Measurements from ENCODE around the gene PRPH. TPM values are rescaled to one million over a fixed set of nuclear protein-coding genes. Genes with fewer than 3 reads are reported as not detected.
A peak's percentile ranks its signal among the peaks of the same experiment; 100 is the strongest.

Gene PRPH
- total and polyA plus RNA-seq, 9 of the 15 experiments (the other 6 are each of a cell fraction or from before 2014, with no cell fraction given) = 0.27 to 1.9 (median 1.3) TPM; not detected in 1

GRCh38 chr12:49342066-49342913 lies 47.3 kb downstream of the PRPH start (continued):
- TF ChIP-seq EP300 (IDR thresholded peaks at IDR 0.05; ENCODE audit: low read length) = peak; percentile 21; the same call in 1 of the 2 replicates
- no peak for TF ChIP-seq HNRNPUL1 (IDR thresholded peaks at IDR 0.05; ENCODE audit: low read length)
- TF ChIP-seq MCM2 (IDR thresholded peaks at IDR 0.05; ENCODE audit: low read depth) = no peak
- TF ChIP-seq, protein P1, sequence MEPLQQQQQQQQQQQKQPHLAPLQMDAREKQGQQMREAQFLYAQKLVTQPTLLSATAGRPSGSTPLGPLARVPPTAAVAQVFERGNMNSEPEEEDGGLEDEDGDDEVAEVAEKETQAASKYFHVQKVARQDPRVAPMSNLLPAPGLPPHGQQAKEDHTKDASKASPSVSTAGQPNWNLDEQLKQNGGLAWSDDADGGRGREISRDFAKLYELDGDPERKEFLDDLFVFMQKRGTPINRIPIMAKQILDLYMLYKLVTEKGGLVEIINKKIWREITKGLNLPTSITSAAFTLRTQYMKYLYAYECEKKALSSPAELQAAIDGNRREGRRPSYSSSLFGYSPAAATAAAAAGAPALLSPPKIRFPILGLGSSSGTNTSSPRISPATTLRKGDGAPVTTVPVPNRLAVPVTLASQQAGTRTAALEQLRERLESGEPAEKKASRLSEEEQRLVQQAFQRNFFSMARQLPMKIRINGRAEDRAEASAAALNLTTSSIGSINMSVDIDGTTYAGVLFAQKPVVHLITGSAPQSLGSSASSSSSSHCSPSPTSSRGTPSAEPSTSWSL (CRISPR knock-in tag; IDR thresholded peaks at IDR 0.05; ENCODE audit: borderline replicate concordance) = no peak
- TF ChIP-seq MEF2D (tag; conservative IDR thresholded peaks at IDR 0.05; ENCODE audit: low read depth) = no peak
- TF ChIP-seq POLR2AphosphoS2 (IDR thresholded peaks at IDR 0.05; ENCODE audit: low read length) = no peak
- no peak for TF ChIP-seq CHD1 (IDR thresholded peaks at IDR 0.05; ENCODE audit: low read length)
- TF ChIP-seq LARP7 (IDR thresholded peaks at IDR 0.05) = no peak
- TF ChIP-seq HINFP (tag; conservative IDR thresholded peaks at IDR 0.05; ENCODE audit: low read depth) = 0 out of 2 replicates have a peak, but pooled peaks have one; percentile 34
- TF ChIP-seq ZNF57 (CRISPR knock-in tag; IDR thresholded peaks at IDR 0.05) = no peak
- no peak; a peak in 1 of 4 replicates for TF ChIP-seq TBL1XR1 (IDR thresholded peaks at IDR 0.05; ENCODE audit: low read length in 2 of 2)
- no peak for TF ChIP-seq PHB2 (IDR thresholded peaks at IDR 0.05; ENCODE audit: low read depth)
- no peak for TF ChIP-seq ZSCAN29 (IDR thresholded peaks at IDR 0.05)
- no peak for TF ChIP-seq ZNF232 (CRISPR knock-in tag; IDR thresholded peaks at IDR 0.05)
- TF ChIP-seq STAG1 (CRISPR knock-in tag; IDR thresholded peaks at IDR 0.05; ENCODE audit: borderline replicate concordance) = peak; percentile 65; the same call in 1 of the 2 replicates
- TF ChIP-seq RBM15 (IDR thresholded peaks at IDR 0.05; ENCODE audit: insufficient read depth, low read length) = no peak
- peak; percentile 53; the same call in 1 of the 2 replicates for TF ChIP-seq LCOR (CRISPR knock-in tag; IDR thresholded peaks at IDR 0.05)
- no peak for TF ChIP-seq ZNF41 (CRISPR knock-in tag; conservative IDR thresholded peaks at IDR 0.05)
- TF ChIP-seq, protein P2, sequence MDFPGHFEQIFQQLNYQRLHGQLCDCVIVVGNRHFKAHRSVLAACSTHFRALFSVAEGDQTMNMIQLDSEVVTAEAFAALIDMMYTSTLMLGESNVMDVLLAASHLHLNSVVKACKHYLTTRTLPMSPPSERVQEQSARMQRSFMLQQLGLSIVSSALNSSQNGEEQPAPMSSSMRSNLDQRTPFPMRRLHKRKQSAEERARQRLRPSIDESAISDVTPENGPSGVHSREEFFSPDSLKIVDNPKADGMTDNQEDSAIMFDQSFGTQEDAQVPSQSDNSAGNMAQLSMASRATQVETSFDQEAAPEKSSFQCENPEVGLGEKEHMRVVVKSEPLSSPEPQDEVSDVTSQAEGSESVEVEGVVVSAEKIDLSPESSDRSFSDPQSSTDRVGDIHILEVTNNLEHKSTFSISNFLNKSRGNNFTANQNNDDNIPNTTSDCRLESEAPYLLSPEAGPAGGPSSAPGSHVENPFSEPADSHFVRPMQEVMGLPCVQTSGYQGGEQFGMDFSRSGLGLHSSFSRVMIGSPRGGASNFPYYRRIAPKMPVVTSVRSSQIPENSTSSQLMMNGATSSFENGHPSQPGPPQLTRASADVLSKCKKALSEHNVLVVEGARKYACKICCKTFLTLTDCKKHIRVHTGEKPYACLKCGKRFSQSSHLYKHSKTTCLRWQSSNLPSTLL (IDR thresholded peaks at IDR 0.05) = no peak
- TF ChIP-seq ZNF143 (CRISPR knock-in tag; IDR thresholded peaks at IDR 0.05) = no peak
- TF ChIP-seq, protein P3, sequence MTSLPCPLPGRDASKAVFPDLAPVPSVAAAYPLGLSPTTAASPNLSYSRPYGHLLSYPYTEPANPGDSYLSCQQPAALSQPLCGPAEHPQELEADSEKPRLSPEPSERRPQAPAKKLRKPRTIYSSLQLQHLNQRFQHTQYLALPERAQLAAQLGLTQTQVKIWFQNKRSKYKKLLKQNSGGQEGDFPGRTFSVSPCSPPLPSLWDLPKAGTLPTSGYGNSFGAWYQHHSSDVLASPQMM (CRISPR knock-in tag; IDR thresholded peaks at IDR 0.05) = no peak
- TF ChIP-seq ZNF584 (CRISPR knock-in tag; IDR thresholded peaks at IDR 0.05; ENCODE audit: low read depth) = no peak

All from K562 (cell line).